ENCODE measurements around the gene AGAP1. TPM values are rescaled to one million over a fixed set of nuclear protein-coding genes. Genes with fewer than 3 reads are reported as not detected.

AGAP1 gene
- total RNA-seq, 1 donor from 2014 or later = 47.2 TPM

GRCh38 chr2:235894839-235895238 is 401.0 kb downstream of the AGAP1 start:
- no peaks in the 10 kb centered on the region for H3K27me3 Mint-ChIP-seq
- H3K36me3 Mint-ChIP-seq (ENCODE audit: insufficient read depth) = peaks cover 27% of the 10 kb centered on the region
- peaks cover 9% of the 10 kb centered on the region for H3K9me3 Mint-ChIP-seq (ENCODE audit: low read depth)
- H3K4me3 Mint-ChIP-seq (ENCODE audit: low read depth) = no peak overlapping the region
- TF ChIP-seq CTCF (IDR thresholded peaks at IDR 0.05; ENCODE audit: unreplicated experiment) = no peak
- peaks cover 1% of the 10 kb centered on the region for H3K4me1 Mint-ChIP-seq (ENCODE audit: low read depth)
- no peak for DNase-seq (ENCODE audit: low spot score, unreplicated experiment)
- no peak overlapping the region for H3K27ac Mint-ChIP-seq

GRCh38 chr2:235896061-235896460 is 402.2 kb downstream of the AGAP1 start:
- Mint-ChIP-seq H3K36me3 (ENCODE audit: insufficient read depth) (peaks cover 29% of the 10 kb centered on the region), H3K27ac (no peak overlapping the region), H3K9me3 (ENCODE audit: low read depth) (peaks cover 9% of the 10 kb centered on the region), H3K4me1 (ENCODE audit: low read depth) (peaks cover 1% of the 10 kb centered on the region), H3K27me3 (no peaks in the 10 kb centered on the region), H3K4me3 (ENCODE audit: low read depth) (no peak overlapping the region)
- DNase-seq (ENCODE audit: low spot score, unreplicated experiment) = no peak
- no peak for TF ChIP-seq CTCF (IDR thresholded peaks at IDR 0.05; ENCODE audit: unreplicated experiment)

- peaks cover 9% of the 10 kb centered on the region for H3K9me3 Mint-ChIP-seq (ENCODE audit: low read depth)
- no peak overlapping the region for H3K4me3 Mint-ChIP-seq (ENCODE audit: low read depth)
- no peak for TF ChIP-seq CTCF (IDR thresholded peaks at IDR 0.05; ENCODE audit: unreplicated experiment)
- H3K27ac Mint-ChIP-seq = no peak overlapping the region
- H3K27me3 Mint-ChIP-seq = no peaks in the 10 kb centered on the region
- no peak for DNase-seq (ENCODE audit: low spot score, unreplicated experiment)
- H3K4me1 Mint-ChIP-seq (ENCODE audit: low read depth) = peaks cover 1% of the 10 kb centered on the region
- H3K36me3 Mint-ChIP-seq (ENCODE audit: insufficient read depth) = peaks cover 28% of the 10 kb centered on the region
Observed at GRCh38 chr2:235897992-235898391, 404.1 kb downstream of the AGAP1 start.

GRCh38 chr2:235898766-235899165 is 404.9 kb downstream of the AGAP1 start:
- Mint-ChIP-seq H3K4me1 (ENCODE audit: low read depth) (peaks cover 1% of the 10 kb centered on the region), H3K9me3 (ENCODE audit: low read depth) (peaks cover 9% of the 10 kb centered on the region), H3K4me3 (ENCODE audit: low read depth) (no peak overlapping the region), H3K27ac (no peak overlapping the region), H3K27me3 (no peaks in the 10 kb centered on the region), H3K36me3 (ENCODE audit: insufficient read depth) (peaks cover 28% of the 10 kb centered on the region)
- TF ChIP-seq CTCF (IDR thresholded peaks at IDR 0.05; ENCODE audit: unreplicated experiment) = no peak
- DNase-seq (ENCODE audit: low spot score, unreplicated experiment) = no peak

- no peak for DNase-seq (ENCODE audit: low spot score, unreplicated experiment)
- Mint-ChIP-seq H3K9me3 (ENCODE audit: low read depth) (peaks cover 9% of the 10 kb centered on the region), H3K4me3 (ENCODE audit: low read depth) (no peak overlapping the region), H3K36me3 (ENCODE audit: insufficient read depth) (peaks cover 20% of the 10 kb centered on the region), H3K27me3 (peaks cover 2% of the 10 kb centered on the region), H3K4me1 (ENCODE audit: low read depth) (peaks cover 1% of the 10 kb centered on the region), H3K27ac (no peak overlapping the region)
- TF ChIP-seq CTCF (IDR thresholded peaks at IDR 0.05; ENCODE audit: unreplicated experiment) = no peak
Observed at GRCh38 chr2:235900631-235901030, 406.8 kb downstream of the AGAP1 start.

Measured in progenitor cell of endocrine pancreas (in vitro differentiated cells).